Testis (tissue), 2 donors: ENCODE data around the gene MINDY3.

Experiments used
- POLR2A ChIP-seq: fragments of 450-650 bp; IDR thresholded peaks from one replicate; pipeline ENCODE4 v1.6.1; 2017; ENCODE audit warnings: antibody characterized with exemption, mild to moderate bottlenecking, moderate library complexity
- TF ChIP-seq, protein P1 (sequence below), 3 experiments: fragments of 450-650 bp in 2 of 3; fragments of 200-600 bp in 1 of 3; sonication (generic) in 1 of 3; IDR thresholded peaks; one replicate each; pipeline ENCODE4 v1.5.1; 2016 to 2019; ENCODE audit warnings: antibody characterized with exemption in 3 of 3, mild to moderate bottlenecking in 2 of 3, moderate library complexity in 1 of 3

DNA sequence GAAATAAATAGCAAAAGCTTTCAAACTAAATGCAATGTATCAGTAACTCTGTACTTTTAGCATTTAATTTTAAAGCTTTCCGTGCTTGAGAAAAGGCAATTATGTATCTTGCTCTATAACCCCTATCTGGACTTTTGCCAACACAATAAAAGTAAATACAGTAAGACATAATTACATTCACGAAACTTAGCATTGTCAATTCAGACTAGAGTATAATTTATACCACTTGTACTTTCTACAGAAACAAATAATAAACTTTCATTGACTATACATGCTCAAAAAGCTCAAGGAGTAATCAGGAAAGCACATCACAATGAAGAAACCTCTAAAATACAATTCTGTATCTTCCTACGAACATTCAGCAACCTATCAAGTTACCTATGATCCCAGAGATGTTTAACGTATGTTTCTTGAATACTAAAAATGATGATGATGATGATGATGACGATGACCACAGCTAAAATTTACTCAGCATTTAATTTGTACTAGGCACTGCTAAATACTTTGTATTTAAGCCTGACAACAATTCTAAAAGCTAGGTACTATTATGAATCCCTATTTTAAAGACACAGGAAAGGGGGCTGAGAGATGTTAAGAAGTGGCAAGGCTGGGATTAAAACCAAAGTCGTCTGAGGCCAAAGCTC, 44.9 kb downstream of the MINDY3 start:
- TF ChIP-seq, protein P1, sequence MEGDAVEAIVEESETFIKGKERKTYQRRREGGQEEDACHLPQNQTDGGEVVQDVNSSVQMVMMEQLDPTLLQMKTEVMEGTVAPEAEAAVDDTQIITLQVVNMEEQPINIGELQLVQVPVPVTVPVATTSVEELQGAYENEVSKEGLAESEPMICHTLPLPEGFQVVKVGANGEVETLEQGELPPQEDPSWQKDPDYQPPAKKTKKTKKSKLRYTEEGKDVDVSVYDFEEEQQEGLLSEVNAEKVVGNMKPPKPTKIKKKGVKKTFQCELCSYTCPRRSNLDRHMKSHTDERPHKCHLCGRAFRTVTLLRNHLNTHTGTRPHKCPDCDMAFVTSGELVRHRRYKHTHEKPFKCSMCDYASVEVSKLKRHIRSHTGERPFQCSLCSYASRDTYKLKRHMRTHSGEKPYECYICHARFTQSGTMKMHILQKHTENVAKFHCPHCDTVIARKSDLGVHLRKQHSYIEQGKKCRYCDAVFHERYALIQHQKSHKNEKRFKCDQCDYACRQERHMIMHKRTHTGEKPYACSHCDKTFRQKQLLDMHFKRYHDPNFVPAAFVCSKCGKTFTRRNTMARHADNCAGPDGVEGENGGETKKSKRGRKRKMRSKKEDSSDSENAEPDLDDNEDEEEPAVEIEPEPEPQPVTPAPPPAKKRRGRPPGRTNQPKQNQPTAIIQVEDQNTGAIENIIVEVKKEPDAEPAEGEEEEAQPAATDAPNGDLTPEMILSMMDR (IDR thresholded peaks at IDR 0.05): no peak
- no peak for TF ChIP-seq POLR2A
